HG02588 (cell line): ENCODE data around the gene SAP30L.

ENCODE experiments used
- ATAC-seq: cut with Tn5 transposase; IDR thresholded peaks from one replicate; pipeline ENCODE4 v1.9.1; 2021; ENCODE audit warnings: mild to moderate bottlenecking, moderate library complexity; ENCODE audit not compliant: unreplicated experiment

The SAP30L gene

DNA sequence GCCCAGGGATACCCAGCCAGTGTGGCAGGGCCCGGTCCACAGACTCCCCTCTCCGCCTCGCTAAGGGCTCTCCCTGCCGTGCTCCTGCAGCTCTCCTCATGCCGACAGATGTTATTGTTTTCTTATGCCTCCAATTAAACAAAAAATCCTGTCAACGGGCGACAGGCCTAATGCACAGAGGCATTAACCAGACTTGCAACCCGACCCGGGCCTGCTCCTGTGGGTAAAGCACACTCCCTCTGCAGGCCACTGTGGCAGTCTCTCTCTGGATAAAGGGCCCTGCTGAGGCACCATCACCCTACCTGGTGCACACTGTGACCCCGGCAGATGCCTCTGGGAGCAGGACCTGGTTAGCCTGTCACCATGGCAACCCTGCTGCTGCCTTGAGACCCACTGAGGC is 59.8 kb downstream of the SAP30L start:
- no peak for ATAC-seq

GRCh38 chr5:154506049-154506715 is 60.4 kb downstream of the SAP30L start:
- no peak for ATAC-seq

DNA sequence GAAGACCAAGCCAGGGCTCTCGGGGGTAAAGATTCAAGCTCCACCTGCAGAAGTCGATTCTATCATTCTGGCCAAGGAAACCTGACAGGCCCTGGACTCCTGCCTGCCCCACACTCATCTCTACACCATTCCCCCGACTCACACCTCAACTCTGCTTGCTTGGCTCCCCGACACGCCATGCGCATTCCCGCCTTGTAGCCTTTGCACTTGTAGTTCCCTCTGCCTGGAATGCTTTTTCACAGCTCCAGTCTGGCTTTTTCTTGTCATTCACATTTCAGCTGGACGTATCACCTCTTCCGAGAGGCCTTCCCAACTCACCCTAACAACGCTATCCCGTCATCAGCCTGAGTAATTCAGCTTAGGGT is 60.9 kb downstream of the SAP30L start:
- no peak for ATAC-seq

- ATAC-seq, result no peak
Measured at GRCh38 chr5:154508114-154508513, 62.3 kb downstream of the SAP30L start.

GRCh38 chr5:154509784-154510555 is 64.2 kb downstream of the SAP30L start:
- ATAC-seq, result no peak
